Right atrium auricular region (tissue), 2 donors: ENCODE measurements around the gene CCDC138. TPM values are rescaled to one million over a fixed set of nuclear protein-coding genes. Genes with fewer than 3 reads are reported as not detected.
"Not testable (repeated sequence)": the region's sequence is repeated elsewhere in the genome, so short reads cannot be mapped to it uniquely, and the experiment has no call there.

Experiments
- DNase-seq: peaks from one replicate; pipeline ENCODE4 v3.0.0-alpha.2; 2019; ENCODE audit warnings: low spot score
- H3K27ac ChIP-seq, 2 donors: fragments of 200-600 bp; sonication (generic); 1 replicate in 1 of 2; 2 replicates in 1 of 2; pipeline ENCODE4 v1.5.1; 2016 to 2019
- H3K27me3 ChIP-seq, 2 donors: fragments of 200-600 bp; sonication (generic); one replicate each; pipeline versions ENCODE4 v1.5.1 to v1.6.0; 2017 to 2019
- H3K36me3 ChIP-seq: fragments of 200-600 bp; sonication (generic); one replicate; pipeline ENCODE4 v1.5.1; 2016
- H3K4me1 ChIP-seq, 2 donors: fragments of 200-600 bp; sonication (generic); one replicate each; pipeline versions ENCODE4 v1.5.1 to v1.6.0; 2017 to 2019
- H3K4me3 ChIP-seq, 2 donors: fragments of 200-600 bp; sonication (generic); 1 replicate in 1 of 2; 2 replicates in 1 of 2; pipeline ENCODE4 v1.5.1; 2017 to 2019; ENCODE audit warnings: mild to moderate bottlenecking in 1 of 2, moderate library complexity in 1 of 2
- H3K9me3 ChIP-seq, 2 donors: fragments of 200-600 bp; sonication (generic); one replicate each; pipeline ENCODE4 v1.5.1; 2019
- total RNA-seq, 2 donors: library from RNA; depleted of rRNA; stranded (reverse); fragments of >200 nt; gene quantifications; one replicate each; pipeline ENCODE4 v1.1.0, GENCODE V29; 2016
- TF ChIP-seq, protein P1 (sequence below), 2 donors: fragments of 200-600 bp; sonication (generic); IDR thresholded peaks; one replicate each; pipeline ENCODE4 v1.5.1; 2019; ENCODE audit warnings: antibody characterized with exemption in 2 of 2

CCDC138 gene, protein sequence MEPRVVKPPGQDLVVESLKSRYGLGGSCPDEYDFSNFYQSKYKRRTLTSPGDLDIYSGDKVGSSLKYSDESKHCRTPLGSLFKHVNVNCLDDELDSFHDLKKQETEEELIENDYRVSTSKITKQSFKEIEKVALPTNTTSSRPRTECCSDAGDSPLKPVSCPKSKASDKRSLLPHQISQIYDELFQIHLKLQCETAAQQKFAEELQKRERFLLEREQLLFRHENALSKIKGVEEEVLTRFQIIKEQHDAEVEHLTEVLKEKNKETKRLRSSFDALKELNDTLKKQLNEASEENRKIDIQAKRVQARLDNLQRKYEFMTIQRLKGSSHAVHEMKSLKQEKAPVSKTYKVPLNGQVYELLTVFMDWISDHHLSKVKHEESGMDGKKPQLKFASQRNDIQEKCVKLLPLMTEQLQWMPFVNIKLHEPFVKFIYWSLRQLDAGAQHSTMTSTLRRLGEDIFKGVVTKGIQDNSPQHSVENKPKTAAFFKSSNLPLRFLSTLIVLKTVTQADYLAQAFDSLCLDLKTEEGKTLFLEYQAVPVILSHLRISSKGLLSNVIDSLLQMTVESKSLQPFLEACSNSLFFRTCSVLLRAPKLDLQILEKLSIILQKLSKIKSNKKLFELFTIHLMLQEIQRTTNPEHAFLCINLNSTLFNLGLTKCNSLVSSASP
- total RNA-seq, result 1 to 10 TPM; 1.0 to 1.5 TPM

DNA sequence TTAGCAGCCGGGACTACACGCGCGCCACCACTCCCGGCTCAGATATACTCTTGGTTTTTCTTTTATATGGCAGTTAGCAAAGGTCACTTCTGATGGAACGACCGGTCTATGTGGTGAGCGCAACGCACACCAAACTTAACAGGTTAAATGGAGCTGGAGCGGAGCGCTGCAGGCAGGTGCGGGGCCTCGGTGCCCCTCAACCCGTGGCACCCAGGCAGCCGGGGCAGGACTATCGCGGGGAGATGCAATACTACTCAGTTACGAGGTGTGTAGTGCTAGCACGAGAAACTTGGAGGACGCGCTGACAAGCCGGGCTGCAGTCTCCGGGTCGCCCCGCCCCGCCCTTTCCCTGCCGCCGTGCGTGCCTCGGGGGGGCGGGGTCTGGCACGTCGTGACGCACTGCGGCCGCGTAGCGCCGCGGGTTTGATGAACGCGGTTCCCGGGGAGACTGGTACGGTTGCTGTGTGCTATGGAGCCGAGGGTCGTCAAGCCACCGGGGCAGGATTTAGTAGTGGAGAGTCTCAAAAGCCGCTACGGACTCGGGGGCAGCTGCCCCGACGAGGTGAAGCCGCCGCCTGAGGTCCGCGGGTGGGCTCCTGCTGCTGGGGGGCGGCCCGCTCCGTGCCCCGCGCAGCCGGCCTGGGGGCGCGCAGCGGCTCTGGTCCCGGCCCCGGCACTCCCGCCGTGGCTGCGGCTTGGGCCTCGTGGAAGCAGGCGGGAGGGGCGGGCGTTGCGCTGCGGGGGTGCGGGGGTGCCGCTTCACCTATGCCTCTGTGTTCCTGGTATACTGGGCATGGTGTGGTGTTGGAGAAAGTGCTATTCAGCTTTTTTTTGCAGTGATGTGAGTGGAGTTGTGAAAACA is at the start of gene CCDC138:
Gene CCDC138, plus strand, starts transcription at position 418 of the 862 bp plus-strand sequence. Its CDS starts 52 bp downstream, at position 470.
- TF ChIP-seq, protein P1, sequence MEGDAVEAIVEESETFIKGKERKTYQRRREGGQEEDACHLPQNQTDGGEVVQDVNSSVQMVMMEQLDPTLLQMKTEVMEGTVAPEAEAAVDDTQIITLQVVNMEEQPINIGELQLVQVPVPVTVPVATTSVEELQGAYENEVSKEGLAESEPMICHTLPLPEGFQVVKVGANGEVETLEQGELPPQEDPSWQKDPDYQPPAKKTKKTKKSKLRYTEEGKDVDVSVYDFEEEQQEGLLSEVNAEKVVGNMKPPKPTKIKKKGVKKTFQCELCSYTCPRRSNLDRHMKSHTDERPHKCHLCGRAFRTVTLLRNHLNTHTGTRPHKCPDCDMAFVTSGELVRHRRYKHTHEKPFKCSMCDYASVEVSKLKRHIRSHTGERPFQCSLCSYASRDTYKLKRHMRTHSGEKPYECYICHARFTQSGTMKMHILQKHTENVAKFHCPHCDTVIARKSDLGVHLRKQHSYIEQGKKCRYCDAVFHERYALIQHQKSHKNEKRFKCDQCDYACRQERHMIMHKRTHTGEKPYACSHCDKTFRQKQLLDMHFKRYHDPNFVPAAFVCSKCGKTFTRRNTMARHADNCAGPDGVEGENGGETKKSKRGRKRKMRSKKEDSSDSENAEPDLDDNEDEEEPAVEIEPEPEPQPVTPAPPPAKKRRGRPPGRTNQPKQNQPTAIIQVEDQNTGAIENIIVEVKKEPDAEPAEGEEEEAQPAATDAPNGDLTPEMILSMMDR (IDR thresholded peaks at IDR 0.05), result no peak
- H3K27ac ChIP-seq, result peak within 1 kb of the TSS; percentile 71 to 75
- H3K4me3 ChIP-seq, result peak within 1 kb of the TSS; percentile 64 to 77
- peak; percentile 88 for DNase-seq
- H3K27me3 ChIP-seq, result no peaks in the 10 kb centered on the region
- H3K36me3 ChIP-seq, result peaks cover 15% of the 10 kb centered on the region
- no peaks in the 10 kb centered on the region for H3K9me3 ChIP-seq
- H3K4me1 ChIP-seq, result peaks cover 0 to 5% of the 10 kb centered on the region in 2 donors

DNA sequence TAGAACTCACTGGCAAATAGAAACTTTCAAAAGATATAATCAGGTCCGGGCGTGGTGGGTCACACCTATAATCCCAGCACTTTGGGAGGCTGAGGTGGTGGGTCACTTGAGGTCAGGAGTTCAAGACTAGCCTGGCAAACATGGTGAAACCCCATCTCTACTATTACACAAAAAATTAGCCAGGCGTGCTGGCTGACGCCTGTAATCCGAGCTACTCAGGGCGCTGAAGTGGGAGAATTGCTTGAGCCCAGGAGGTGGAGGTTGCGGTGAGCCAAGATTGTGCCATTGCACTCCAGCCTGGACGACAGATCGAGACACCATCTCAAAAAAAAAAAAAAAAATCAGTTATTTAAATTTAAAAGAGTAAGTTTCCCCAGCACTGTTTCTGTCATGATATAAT is 28.6 kb upstream of the CCDC138 start:
- H3K36me3 ChIP-seq, result peaks cover 29% of the 10 kb centered on the region

DNA sequence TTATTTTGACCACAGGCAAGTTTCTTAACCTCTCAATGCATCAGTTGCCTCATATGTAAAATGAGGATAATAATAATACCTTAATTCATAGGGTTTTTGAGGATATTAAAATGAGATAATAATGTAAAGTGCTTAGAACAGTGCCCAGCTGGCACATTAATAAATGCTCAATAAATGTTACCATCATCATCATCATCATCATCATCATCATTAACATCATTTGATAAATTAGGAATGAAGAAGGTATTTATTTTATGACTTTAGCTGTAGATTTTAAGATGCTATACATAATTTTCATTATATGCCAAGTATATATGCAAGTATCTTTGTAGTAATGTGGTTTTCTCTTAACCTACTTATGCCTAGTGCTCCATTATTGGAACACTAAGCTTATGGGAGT is 24.0 kb upstream of the CCDC138 start:
- not testable (repeated sequence) for H3K27me3 ChIP-seq
- H3K36me3 ChIP-seq, result peaks cover 34% of the 10 kb centered on the region

More for the DNA sequence above, 28.6 kb upstream of the CCDC138 start:
- DNase-seq, H3K27ac ChIP-seq, H3K4me1 ChIP-seq, H3K4me3 ChIP-seq, H3K9me3 ChIP-seq, H3K27me3 ChIP-seq: not testable (repeated sequence)

DNA sequence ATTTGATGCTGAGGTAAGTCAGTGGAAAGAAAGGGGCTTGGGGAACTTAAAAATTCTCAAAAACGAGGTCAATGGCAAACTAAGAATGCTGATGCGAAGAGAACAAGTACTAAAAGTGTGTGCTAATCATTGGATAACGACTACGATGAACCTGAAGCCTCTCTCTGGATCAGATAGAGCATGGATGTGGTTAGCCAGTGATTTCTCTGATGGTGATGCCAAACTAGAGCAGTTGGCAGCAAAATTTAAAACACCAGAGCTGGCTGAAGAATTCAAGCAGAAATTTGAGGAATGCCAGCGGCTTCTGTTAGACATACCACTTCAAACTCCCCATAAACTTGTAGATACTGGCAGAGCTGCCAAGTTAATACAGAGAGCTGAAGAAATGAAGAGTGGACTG is 19.9 kb upstream of the CCDC138 start:
- H3K4me3 ChIP-seq, H3K9me3 ChIP-seq, H3K4me1 ChIP-seq, DNase-seq, H3K27me3 ChIP-seq, H3K27ac ChIP-seq: not testable (repeated sequence)
- H3K36me3 ChIP-seq, result peaks cover 29% of the 10 kb centered on the region

More for the DNA sequence above, 24.0 kb upstream of the CCDC138 start:
- not testable (repeated sequence) for H3K27ac ChIP-seq, H3K9me3 ChIP-seq, H3K4me1 ChIP-seq, DNase-seq, H3K4me3 ChIP-seq

DNA sequence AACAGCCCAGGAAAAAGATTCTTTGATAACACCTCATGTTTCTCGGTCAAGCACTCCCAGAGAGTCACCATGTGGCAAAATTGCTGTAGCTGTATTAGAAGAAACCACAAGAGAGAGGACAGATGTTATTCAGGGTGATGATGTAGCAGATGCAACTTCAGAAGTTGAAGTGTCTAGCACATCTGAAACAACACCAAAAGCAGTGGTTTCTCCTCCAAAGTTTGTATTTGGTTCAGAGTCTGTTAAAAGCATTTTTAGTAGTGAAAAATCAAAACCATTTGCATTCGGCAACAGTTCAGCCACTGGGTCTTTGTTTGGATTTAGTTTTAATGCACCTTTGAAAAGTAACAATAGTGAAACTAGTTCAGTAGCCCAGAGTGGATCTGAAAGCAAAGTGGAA is 18.7 kb upstream of the CCDC138 start:
- DNase-seq, H3K9me3 ChIP-seq, H3K4me1 ChIP-seq, H3K27ac ChIP-seq, H3K4me3 ChIP-seq, H3K27me3 ChIP-seq: not testable (repeated sequence)
- peaks cover 27% of the 10 kb centered on the region for H3K36me3 ChIP-seq

DNA sequence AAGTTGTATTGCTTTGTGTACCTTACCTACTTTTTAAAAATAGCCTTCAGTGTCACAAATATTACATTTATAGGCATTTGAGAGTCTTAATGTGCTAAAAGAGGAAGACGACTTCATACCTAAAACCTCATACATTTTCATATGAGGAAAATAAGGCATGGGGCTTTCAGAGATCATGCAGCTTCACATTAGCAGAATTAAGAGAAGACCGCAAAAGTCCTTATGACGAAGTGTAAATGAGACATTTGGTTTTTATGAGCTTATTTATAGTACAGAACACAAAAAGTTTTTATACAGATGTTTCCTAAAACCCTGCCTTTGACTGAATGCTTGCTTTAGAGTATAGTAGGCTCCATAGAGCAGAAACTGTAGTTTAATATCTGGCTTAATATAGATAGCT is 10.1 kb upstream of the CCDC138 start:
- H3K4me1 ChIP-seq, result no peaks in the 10 kb centered on the region
- TF ChIP-seq, protein P1 (IDR thresholded peaks at IDR 0.05), result no peak
- no peaks in the 10 kb centered on the region for H3K9me3 ChIP-seq
- no peak for DNase-seq
- H3K27ac ChIP-seq, result no peak overlapping the region
- H3K4me3 ChIP-seq, result no peak overlapping the region
- H3K27me3 ChIP-seq, result no peaks in the 10 kb centered on the region
- H3K36me3 ChIP-seq, result peaks cover 60% of the 10 kb centered on the region

DNA sequence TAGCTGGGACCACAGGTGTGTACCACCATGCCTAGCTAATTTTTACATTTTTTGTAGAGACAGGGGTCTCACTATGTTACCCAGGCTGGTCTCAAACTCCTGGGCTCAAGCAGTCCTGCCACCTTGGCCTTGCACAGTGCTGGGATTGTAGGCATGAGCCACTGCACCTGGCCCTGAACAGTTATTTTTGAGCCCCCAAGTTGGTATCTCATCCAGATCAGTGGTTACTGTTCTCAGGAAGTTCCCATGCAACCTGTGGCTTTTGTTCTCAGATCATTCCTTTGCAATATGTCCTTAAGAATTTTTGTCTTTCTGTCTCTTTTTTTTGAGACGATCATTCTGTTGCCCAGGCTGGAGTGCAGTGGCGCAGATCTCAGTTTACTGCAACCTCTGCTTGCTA is 7.7 kb upstream of the CCDC138 start:
- no peaks in the 10 kb centered on the region for H3K4me1 ChIP-seq
- TF ChIP-seq, protein P1 (IDR thresholded peaks at IDR 0.05), result no peak
- no peaks in the 10 kb centered on the region for H3K9me3 ChIP-seq
- no peak overlapping the region for H3K27ac ChIP-seq
- no peaks in the 10 kb centered on the region for H3K27me3 ChIP-seq
- no peak overlapping the region for H3K4me3 ChIP-seq
- peaks cover 60% of the 10 kb centered on the region for H3K36me3 ChIP-seq
- no peak for DNase-seq
